ENCODE data around the gene USH2A.

Gene USH2A

GRCh38 chr1:215923129-215923824 lies 500.0 kb downstream of the USH2A start:
- DNase-seq, result no peak

GRCh38 chr1:215911406-215911968 lies 511.8 kb downstream of the USH2A start:
- no peak for DNase-seq

GRCh38 chr1:215905493-215906115 lies 517.6 kb downstream of the USH2A start:
- DNase-seq, result no peak

- no peak for DNase-seq
These were observed 522.6 kb downstream of the USH2A start for GRCh38 chr1:215900684-215901083.

- no peak for DNase-seq
These were observed 523.3 kb downstream of the USH2A start for GRCh38 chr1:215899901-215900300.

- DNase-seq, result no peak
These were observed 527.4 kb downstream of the USH2A start for GRCh38 chr1:215895893-215896292.

GRCh38 chr1:215895276-215895675 lies 528.0 kb downstream of the USH2A start:
- no peak for DNase-seq

- DNase-seq, result no peak
These were observed 528.6 kb downstream of the USH2A start for GRCh38 chr1:215894617-215895016.

- DNase-seq, result no peak
These were observed 531.8 kb downstream of the USH2A start for GRCh38 chr1:215891266-215892057.

GRCh38 chr1:215890438-215890837 lies 532.8 kb downstream of the USH2A start:
- DNase-seq, result no peak

GRCh38 chr1:215889871-215890270 lies 533.4 kb downstream of the USH2A start:
- no peak for DNase-seq

GRCh38 chr1:215888159-215888558 lies 535.1 kb downstream of the USH2A start:
- DNase-seq, result no peak

- DNase-seq, result no peak
These were observed 535.6 kb downstream of the USH2A start for GRCh38 chr1:215887627-215888026.

GRCh38 chr1:215883004-215883403 lies 540.2 kb downstream of the USH2A start:
- DNase-seq, result no peak

GRCh38 chr1:215878843-215879242 lies 544.4 kb downstream of the USH2A start:
- no peak for DNase-seq

- no peak for DNase-seq
These were observed 545.1 kb downstream of the USH2A start for GRCh38 chr1:215878128-215878527.

GRCh38 chr1:215877452-215877951 lies 545.7 kb downstream of the USH2A start:
- no peak for DNase-seq

GRCh38 chr1:215875712-215876111 lies 547.5 kb downstream of the USH2A start:
- DNase-seq, result no peak

GRCh38 chr1:215875236-215875635 lies 548.0 kb downstream of the USH2A start:
- DNase-seq, result no peak

- DNase-seq, result no peak
These were observed 550.6 kb downstream of the USH2A start for GRCh38 chr1:215872658-215873057.

- no peak for DNase-seq
These were observed 554.7 kb downstream of the USH2A start for GRCh38 chr1:215868500-215868899.

- no peak for DNase-seq
These were observed 558.2 kb downstream of the USH2A start for GRCh38 chr1:215865060-215865459.

GRCh38 chr1:215863796-215864195 lies 559.5 kb downstream of the USH2A start:
- DNase-seq, result no peak
